ENCODE measurements around the gene PRMT9.

The PRMT9 gene

DNA sequence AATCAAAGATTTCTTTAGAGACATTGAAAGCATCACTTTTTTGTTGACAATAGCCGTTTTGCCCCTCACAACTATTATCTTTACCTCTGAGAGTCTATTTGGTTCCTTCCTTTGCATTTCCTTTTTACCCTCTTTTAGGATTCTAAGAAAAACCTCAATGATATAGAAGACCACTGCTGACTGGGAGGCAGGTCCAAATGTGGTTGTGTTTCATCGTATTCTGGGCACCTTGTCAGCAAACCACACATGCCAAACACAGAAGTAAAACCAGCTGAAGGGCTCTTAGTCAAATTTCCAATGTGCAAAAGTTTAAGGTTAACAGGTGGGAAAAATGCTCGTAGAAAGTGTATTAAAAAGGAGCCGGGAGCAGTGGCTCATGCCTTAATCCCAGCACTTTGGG, 5.1 kb upstream of the PRMT9 start:
- DNase-seq (ENCODE audit: low read depth, low spot score) = no peak
- no peak overlapping the region for H3K4me3 ChIP-seq (ENCODE audit: low read length)

DNA sequence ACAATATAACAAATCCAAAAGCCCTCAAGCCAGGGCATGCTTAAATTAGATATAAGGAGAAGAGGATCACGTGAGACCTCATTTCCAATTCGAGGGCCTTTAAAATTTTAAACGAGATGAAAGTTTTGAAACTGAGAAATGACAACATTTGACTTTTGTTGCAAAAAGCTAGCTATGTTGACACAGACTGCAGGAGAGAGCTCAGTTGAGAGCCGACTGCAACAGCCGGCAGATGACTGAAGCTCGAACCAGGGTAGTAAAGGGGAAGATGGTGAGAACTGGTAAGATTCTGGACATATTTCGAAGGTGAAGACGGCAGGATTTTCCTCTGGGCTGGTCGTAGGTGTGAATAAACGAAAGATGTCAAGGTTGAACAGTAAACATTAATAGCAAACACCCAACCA, 773 bp downstream of the PRMT9 start:
- H3K4me3 ChIP-seq (ENCODE audit: low read length) = peak overlapping the region; percentile 94
- DNase-seq (ENCODE audit: low read depth, low spot score) = no peak

DNA sequence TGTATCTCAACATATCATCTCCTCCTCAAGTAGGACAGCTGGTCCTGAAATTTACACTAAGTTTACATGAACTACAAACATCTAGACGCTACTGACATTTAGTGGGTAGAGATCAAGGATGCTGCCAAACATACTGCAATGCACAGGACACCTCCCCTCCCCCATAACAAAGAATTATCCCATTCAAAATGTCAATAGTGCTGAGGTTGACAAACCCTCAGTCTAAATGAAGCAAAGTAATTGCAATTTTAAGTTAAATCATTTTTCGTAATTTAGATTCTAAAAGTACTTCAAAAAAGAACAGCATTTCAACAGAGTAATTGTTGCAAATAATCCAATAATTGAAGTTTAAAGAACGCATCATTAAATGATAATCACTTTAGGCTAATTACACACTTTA, 1.2 kb downstream of the PRMT9 start:
- H3K4me3 ChIP-seq (ENCODE audit: low read length) = peak overlapping the region; percentile 94
- no peak for DNase-seq (ENCODE audit: low read depth, low spot score)

DNA sequence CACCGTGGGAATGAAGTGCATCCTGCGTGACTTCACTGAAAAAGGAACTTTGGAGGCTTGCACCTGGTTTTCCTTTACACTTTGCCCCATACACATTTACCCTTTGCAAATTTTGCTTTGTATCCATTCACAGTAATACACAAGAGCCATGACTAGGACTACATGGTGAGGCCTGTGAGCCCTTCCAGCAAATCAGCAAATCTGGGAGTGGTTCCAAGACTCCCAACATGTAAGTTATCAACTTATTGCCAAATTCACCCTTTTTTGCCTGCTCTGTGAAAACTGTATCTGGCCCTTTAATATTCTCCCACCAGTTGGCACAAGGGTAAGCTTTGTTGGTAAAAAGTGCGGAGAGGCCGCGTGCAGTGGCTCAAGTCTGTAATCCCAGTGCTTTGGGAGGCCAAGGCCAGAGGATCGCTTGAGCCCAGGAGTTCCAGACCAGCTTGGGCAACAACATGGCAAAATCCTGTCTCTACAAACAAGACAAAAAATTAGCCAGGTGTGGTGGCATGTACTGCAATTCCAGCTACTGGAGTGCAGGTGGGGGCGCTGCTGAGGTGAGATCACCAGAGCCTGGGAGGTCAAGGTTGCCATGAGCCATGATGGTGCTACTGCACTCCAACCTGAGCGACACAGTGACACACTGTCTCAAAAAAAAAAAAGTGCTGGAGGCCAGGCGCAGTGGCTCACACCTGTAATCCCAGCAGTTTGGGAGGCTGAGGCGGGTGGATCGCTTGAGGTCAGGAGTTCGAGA, 5.0 kb downstream of the PRMT9 start:
- no peak for DNase-seq (ENCODE audit: low read depth, low spot score)

DNA sequence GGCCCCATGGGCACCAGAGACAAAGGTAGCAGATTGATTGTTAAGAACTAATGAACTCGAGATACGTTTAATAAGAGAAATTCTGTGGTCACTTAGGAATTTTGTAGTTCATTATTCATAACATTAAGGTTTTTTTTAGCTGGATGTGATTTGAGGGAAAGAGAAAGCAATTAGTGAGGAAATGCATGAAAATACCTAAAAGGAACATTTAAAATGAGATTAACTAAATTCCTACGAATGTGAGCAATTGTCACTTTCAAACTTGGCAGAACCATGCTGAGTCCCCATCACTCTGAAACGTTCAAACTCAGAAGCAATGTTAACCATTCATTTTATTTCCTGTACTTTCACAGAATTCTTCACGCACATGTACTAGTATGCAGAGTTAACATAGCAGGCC, 5.9 kb downstream of the PRMT9 start:
- no peak overlapping the region for H3K4me3 ChIP-seq (ENCODE audit: low read length)
- no peak for DNase-seq (ENCODE audit: low read depth, low spot score)

More for the DNA sequence above, 5.0 kb downstream of the PRMT9 start:
- H3K4me3 ChIP-seq (ENCODE audit: low read length) = no peak overlapping the region

DNA sequence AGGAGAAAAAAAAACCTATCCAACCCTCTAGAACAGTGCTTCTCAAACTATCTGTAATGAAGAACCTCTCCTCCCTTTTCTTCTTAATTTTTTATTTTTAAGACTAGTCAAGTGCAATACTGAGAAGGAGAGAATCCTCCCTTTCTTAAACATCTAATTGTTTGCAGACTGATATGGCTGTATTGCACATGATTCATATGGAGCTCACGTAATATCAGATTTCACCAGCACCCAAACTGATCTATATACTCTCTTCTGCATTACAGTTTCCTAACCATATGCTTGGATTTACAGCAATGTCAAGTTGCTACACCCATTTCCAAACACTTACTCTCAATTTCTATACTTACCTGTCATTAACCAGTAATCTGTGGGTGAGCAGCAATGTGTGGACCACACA, 9.5 kb downstream of the PRMT9 start:
- no peak for DNase-seq (ENCODE audit: low read depth, low spot score)
- no peak overlapping the region for H3K4me3 ChIP-seq (ENCODE audit: low read length)

DNA sequence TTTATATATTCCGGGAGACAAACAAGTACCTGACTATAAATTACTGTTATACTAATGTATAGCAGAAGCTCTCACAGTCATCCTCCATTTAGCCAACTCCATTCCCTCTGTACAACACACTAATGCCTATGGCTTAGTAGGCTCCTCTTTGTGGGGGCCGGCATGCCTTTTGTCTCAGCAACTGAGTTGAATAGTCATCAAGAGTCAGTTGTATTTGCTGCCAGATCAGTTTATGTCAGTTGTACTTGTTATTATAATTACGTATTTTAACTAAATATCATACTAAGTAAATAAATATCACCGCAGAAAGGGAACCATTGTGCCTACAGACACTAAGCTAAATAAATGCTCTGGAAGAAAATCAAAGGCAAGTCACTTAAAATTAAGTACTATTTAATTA, 9.9 kb downstream of the PRMT9 start:
- no peak overlapping the region for H3K4me3 ChIP-seq (ENCODE audit: low read length)
- no peak for DNase-seq (ENCODE audit: low read depth, low spot score)

DNA sequence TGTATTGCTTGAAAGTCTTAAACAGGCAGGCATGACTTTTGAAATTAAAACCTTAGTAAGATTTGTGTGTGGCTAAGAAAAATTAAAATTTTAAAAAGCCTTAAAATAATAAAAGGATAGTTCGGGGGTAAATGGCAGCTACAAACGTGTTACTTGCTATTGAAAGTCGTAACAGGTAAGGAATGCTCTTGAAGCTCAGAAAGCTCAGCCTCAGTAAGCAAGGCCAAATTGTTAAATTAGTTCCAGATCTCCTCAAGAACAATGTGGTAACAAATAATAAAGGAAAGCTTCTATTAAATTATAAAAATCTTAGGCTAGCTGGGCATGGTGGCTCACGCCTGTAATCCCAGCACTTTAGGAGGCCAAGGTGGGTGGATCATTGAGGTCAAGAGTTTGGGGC, 25.5 kb downstream of the PRMT9 start:
- H3K4me3 ChIP-seq (ENCODE audit: low read length) = no peak overlapping the region
- no peak for DNase-seq (ENCODE audit: low read depth, low spot score)

DNA sequence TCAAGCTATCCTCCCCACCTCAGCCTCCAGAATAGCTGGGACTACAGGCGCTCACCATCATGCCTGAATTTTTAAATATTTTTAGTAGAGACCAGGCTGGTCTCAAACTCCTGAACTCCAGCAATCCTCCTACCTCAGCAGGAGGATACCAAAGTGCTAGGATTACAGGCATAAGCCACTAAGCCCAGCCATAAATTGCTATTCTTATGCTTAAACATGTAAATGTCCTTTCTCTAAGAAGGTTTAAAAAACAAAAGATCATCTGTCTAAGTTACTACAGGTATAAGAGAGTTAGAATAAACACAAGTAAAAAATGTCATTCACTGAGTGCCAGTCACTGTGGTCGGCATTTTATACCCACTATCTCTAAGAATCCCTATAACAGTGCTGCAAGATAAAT, 28.3 kb downstream of the PRMT9 start:
- no peak for DNase-seq (ENCODE audit: low read depth, low spot score)
- H3K4me3 ChIP-seq (ENCODE audit: low read length) = no peak overlapping the region

DNA sequence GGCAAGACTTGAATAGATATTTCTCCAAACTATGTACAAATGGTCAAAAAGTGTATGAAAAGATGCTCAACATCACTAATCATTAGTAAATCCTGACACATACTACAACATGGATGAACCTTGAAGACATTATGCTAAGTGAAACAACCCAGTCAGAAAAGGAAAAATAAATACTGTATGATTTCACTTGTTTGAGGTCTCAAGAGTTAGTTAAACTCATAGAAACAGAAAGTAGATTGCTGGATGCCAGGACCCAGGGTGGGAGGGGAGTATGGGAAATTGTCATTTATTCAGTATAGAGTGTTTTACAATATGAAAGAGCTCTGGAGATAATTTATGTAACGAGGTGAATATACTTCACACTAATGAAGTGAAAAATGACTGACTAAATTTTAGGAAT, 32.4 kb downstream of the PRMT9 start:
- no peak overlapping the region for H3K4me3 ChIP-seq (ENCODE audit: low read length)
- no peak for DNase-seq (ENCODE audit: low read depth, low spot score)

DNA sequence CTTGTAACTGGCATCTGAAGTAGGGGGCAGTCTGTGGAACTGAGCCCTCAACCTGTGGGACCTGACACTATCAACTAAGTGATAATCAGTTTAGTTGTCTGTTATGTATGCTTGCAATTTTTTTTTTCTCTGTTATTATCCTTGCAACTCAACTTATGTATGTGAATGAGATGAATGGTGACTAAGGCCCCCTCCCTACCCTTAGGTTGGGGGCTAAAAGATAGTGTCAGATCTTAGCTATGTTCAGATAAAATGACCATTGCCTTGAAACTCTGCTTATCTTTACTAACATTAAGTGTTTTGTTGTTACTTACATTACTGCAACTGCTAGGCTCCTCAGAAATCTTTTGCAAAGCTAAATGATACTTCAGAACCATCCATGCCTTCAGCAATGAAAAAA, 35.3 kb downstream of the PRMT9 start:
- no peak for DNase-seq (ENCODE audit: low read depth, low spot score)
- no peak overlapping the region for H3K4me3 ChIP-seq (ENCODE audit: low read length)

DNA sequence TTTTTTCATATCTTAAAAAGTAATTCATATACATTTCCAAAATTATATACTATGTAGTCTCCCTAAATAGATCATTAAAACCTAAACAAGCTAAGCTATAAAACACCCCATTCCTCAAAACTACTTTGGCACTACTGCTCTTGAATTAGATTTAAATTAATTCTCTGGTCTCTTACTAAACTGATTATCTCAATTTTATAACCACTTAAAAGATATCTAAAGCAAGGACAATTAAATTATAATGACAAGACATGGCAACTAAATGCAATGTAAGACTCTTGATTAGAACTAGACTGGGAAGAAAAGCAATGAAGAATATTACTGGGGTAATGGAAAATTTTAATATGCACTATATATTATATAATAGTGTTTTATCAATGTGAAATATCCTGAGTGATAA, 38.9 kb downstream of the PRMT9 start:
- DNase-seq (ENCODE audit: low read depth, low spot score) = no peak
- no peak overlapping the region for H3K4me3 ChIP-seq (ENCODE audit: low read length)

DNA sequence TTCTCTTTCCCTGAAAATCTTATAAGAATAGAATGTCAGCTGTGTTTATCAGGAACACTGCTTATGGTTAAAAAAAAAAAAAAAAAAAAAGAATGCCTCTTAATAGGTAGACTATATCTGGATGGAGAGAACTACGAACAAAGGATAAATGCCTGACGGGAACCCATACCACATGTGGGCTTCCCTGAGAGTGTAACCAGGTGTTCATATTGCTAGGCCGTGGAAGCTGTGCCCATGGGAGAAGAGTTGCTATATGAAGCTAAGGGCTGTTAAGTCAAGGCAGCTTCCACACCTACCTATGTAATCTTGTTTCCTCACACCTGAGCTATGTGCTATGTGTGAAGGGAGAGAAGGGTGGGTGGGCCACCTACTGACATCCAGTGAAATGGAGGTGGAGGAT, 39.5 kb downstream of the PRMT9 start:
- H3K4me3 ChIP-seq (ENCODE audit: low read length) = no peak overlapping the region
- DNase-seq (ENCODE audit: low read depth, low spot score) = no peak

DNA sequence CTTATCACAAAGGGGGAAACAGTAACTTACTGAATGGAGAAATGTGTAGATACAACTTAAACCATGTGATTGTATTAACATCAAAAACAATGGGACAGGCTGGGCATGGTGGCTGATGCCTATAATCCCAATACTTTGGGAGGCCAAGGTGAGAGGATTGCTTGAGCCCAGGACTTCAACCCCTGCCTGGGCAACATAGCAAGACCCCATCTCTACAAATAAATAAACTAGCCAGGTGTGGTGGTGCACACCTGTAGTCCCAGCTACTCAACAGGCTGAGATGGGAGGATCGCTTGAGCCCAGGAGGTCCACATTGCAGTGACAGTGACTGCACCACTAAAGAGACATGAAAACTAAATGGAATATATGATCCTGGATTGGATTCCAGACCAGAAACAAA, 40.3 kb downstream of the PRMT9 start:
- no peak for DNase-seq (ENCODE audit: low read depth, low spot score)
- no peak overlapping the region for H3K4me3 ChIP-seq (ENCODE audit: low read length)

DNA sequence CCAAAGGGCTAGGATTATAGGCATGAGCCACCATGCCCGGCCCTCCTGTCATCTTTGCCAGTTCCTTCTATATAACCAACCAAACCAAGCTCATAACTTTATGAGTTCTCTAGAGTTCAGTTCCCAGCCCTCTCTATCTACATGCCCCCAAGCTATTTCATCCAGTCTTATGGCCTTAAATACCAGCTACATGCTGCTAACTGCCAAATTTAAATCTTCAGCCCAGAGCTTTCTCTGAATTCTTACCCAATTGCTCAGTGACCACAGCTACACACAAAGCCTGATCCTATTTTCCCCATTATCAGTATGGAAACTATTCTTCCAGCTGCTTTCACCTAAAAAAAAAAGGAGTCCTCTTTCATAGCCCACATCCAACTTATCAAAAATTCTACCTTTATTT, 43.6 kb downstream of the PRMT9 start:
- DNase-seq (ENCODE audit: low read depth, low spot score) = no peak

DNA sequence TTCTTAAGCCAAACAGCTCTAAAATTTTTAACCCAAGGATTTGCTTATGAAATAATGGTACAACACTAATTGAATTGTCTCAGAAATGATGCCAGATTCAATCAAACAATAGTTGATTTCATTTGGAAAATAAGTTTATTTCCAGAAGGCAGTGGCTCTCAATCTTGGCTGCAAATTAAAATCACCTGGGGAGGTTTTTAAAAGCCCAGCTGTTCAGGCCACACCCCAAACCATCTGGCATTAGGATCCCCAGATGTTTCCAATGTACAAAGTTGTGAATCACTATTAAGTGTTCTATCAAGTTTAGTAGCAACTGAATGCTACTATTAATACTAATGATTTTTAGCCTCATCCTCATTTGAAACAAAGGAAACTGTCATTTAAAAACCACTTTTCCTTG, 44.6 kb downstream of the PRMT9 start:
- no peak overlapping the region for H3K4me3 ChIP-seq (ENCODE audit: low read length)
- DNase-seq (ENCODE audit: low read depth, low spot score) = no peak

More for the DNA sequence above, 43.6 kb downstream of the PRMT9 start:
- H3K4me3 ChIP-seq (ENCODE audit: low read length) = no peak overlapping the region

DNA sequence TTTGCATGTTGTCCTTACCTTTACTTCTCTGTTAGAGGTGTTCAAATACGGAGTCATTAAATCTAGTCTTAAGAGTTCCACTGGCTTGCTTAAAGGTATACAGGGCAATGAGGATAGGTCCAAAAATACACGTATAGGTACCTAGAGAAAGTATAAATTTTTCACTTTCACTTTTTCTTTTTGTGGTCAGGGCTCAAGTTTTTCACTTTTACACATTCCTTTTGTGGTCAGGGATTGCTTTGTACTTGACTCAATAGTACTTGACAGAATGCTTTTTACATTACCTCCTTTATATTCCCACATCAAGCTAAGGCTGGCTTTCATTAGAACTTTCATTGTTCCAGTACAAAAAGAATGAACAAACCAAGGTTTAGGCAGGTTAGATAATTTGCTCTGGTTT, 45.0 kb downstream of the PRMT9 start:
- DNase-seq (ENCODE audit: low read depth, low spot score) = peak; percentile 34
- H3K4me3 ChIP-seq (ENCODE audit: low read length) = no peak overlapping the region

DNA sequence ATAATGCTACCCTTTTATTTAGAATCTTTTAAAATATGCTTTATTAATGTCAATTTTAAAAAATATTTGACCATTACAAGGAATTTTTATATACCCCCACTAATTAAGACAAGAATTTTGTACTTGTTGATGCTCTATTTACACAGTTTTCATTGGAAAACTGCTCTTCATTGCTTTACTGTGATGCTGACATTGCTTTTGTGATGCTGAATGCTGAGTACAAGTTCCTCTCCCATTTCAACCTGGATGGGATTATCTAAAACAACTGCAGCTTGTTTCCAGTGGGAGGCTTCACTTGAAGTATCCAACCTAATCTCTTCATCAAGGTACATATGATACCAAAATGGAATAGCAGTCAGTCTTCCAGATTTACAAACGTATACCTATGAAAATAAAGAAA, 45.6 kb downstream of the PRMT9 start:
- no peak for DNase-seq (ENCODE audit: low read depth, low spot score)
- H3K4me3 ChIP-seq (ENCODE audit: low read length) = no peak overlapping the region

DNA sequence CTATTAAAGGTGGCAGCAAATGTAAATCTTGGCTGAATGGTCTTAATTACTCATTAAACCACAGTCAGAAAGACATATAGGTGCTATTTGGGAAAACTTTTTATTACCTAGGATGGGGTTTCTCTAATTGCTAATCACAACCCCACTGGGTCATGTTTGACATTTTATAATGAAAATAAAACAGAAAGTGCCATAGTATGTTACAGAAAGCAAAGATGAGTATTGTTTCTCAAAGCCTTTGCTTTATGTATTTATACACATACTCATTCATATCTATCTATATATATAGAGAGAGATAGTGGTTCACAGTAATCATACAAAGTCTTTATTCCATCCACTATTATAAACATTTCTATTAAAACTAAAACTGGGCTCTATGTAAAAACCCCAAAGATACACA, 48.6 kb downstream of the PRMT9 start:
- no peak for DNase-seq (ENCODE audit: low read depth, low spot score)
- no peak overlapping the region for H3K4me3 ChIP-seq (ENCODE audit: low read length)

DNA sequence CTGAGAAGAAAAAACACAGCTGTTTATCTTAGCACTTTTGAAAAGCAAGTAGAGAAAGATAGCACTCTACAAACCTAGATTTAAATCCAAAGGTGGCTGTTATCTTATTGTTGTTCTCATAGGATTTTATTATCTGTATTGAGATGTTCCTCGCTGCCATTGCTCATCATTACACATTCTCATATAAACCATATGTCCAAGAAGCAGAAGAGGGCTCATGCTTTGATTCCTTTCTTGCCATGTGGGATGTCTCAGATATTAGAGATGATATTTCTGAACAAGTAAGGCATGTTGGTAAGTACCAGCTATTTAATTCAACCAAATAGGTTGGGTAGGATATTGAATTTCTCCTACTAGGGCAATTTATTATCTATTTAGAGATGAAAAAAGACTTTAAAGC, 50.3 kb downstream of the PRMT9 start:
- no peak for DNase-seq (ENCODE audit: low read depth, low spot score)
- H3K4me3 ChIP-seq (ENCODE audit: low read length) = no peak overlapping the region

DNA sequence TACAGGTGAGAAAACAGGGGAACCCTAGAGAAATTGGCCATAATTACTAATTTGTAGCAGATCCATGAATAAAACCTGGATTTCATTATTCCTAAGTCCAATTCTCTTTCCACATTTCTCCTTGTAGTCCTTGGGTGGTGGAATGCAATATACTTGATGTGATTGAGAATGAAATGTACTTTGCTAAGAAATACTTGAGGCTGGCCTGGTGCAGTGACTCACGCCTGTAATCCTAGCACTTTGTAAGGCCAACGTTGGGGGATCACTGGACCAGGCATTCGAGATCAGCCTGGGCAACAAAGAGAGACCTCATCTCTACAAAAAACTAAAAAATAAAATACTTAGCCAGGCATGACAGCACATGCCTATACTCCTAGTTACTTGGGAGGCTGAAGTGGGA, 50.9 kb downstream of the PRMT9 start:
- no peak overlapping the region for H3K4me3 ChIP-seq (ENCODE audit: low read length)
- no peak for DNase-seq (ENCODE audit: low read depth, low spot score)

Measured in Jurkat, Clone E6-1 (cell line).